Activated CD4-positive, alpha-beta T cell treated with anti-CD3 and anti-CD28 coated beads, Interleukin-2, Interleukin-6, amounts not matched to agents 100 ng/mL and 50 ng/mL, durations not matched to agents 16 hours and 8 hours (primary cell): Measurements from ENCODE around the gene CLEC18C.
"Not testable (repeated sequence)": the region's sequence is repeated elsewhere in the genome, so short reads cannot be mapped to it uniquely, and the experiment has no call there.

Experiments
- DNase-seq: peaks from one replicate; pipeline ENCODE4 v3.0.0-alpha.2; 2020

The CLEC18C gene

GRCh38 chr16:70173212-70173837, at the start of gene CLEC18C:
CLEC18C (plus strand) TSS chr16:70173787; CDS start chr16:70174279, 492 bp downstream.
- not testable (repeated sequence) for DNase-seq

- not testable (repeated sequence) for DNase-seq
These were observed 49.8 kb upstream of the CLEC18C start for GRCh38 chr16:70123822-70124221.

- DNase-seq = not testable (repeated sequence)
These were observed 47.4 kb upstream of the CLEC18C start for GRCh38 chr16:70126226-70126625.

- not testable (repeated sequence) for DNase-seq
These were observed 45.9 kb upstream of the CLEC18C start for GRCh38 chr16:70127706-70128105.

- not testable (repeated sequence) for DNase-seq
These were observed 44.7 kb upstream of the CLEC18C start for GRCh38 chr16:70128844-70129243.

- not testable (repeated sequence) for DNase-seq
These were observed 37.8 kb upstream of the CLEC18C start for GRCh38 chr16:70135796-70136195.

- not testable (repeated sequence) for DNase-seq
These were observed 37.0 kb upstream of the CLEC18C start for GRCh38 chr16:70136595-70136994.

- DNase-seq = not testable (repeated sequence)
These were observed 30.8 kb upstream of the CLEC18C start for GRCh38 chr16:70142739-70143138.

GRCh38 chr16:70143231-70143895, 30.2 kb upstream of the CLEC18C start:
- DNase-seq = not testable (repeated sequence)

GRCh38 chr16:70147853-70148252, 25.7 kb upstream of the CLEC18C start:
- DNase-seq = not testable (repeated sequence)

- not testable (repeated sequence) for DNase-seq
These were observed 25.1 kb upstream of the CLEC18C start for GRCh38 chr16:70148453-70148852.

- not testable (repeated sequence) for DNase-seq
These were observed 24.3 kb upstream of the CLEC18C start for GRCh38 chr16:70149296-70149695.

GRCh38 chr16:70151391-70151790, 22.2 kb upstream of the CLEC18C start:
- no peak for DNase-seq

- no peak for DNase-seq
These were observed 21.6 kb upstream of the CLEC18C start for GRCh38 chr16:70151941-70152509.

- no peak for DNase-seq
These were observed 20.8 kb upstream of the CLEC18C start for GRCh38 chr16:70152578-70153302.

GRCh38 chr16:70154736-70155135, 18.9 kb upstream of the CLEC18C start:
- DNase-seq = not testable (repeated sequence)

- DNase-seq = no peak
These were observed 17.2 kb upstream of the CLEC18C start for GRCh38 chr16:70156207-70156978.

- DNase-seq = no peak
These were observed 16.5 kb upstream of the CLEC18C start for GRCh38 chr16:70157105-70157476.

GRCh38 chr16:70157477-70158260, 15.9 kb upstream of the CLEC18C start:
- DNase-seq = no peak

GRCh38 chr16:70158261-70158939, 15.2 kb upstream of the CLEC18C start:
- peak; percentile 14 for DNase-seq
